Measurements from ENCODE around the gene CDK14. TPM values are rescaled to one million over a fixed set of nuclear protein-coding genes. Genes with fewer than 3 reads are reported as not detected.

Gene CDK14
- total RNA-seq, 4 donors from 2014 or later = 0.38 to 3.6 (median 1.3) TPM

- H3K9me3 ChIP-seq = no peaks in the 10 kb centered on the region
- no peaks in the 10 kb centered on the region for H3K4me1 ChIP-seq
- intact Hi-C loops (cut with DNase I) = no loop called here
- WGBS, 2 donors = 67 to 86% methylated on average over 1 of the region's 1 CpG
- no peak overlapping the region for H3K27ac ChIP-seq
- no peaks in the 10 kb centered on the region for H3K27me3 ChIP-seq
- no peak for DNase-seq
- no peak overlapping the region for H3K4me3 ChIP-seq
- H3K36me3 ChIP-seq = no peaks in the 10 kb centered on the region
- TF ChIP-seq POLR2A (IDR thresholded peaks at IDR 0.05) = no peak
- TF ChIP-seq, protein P1, sequence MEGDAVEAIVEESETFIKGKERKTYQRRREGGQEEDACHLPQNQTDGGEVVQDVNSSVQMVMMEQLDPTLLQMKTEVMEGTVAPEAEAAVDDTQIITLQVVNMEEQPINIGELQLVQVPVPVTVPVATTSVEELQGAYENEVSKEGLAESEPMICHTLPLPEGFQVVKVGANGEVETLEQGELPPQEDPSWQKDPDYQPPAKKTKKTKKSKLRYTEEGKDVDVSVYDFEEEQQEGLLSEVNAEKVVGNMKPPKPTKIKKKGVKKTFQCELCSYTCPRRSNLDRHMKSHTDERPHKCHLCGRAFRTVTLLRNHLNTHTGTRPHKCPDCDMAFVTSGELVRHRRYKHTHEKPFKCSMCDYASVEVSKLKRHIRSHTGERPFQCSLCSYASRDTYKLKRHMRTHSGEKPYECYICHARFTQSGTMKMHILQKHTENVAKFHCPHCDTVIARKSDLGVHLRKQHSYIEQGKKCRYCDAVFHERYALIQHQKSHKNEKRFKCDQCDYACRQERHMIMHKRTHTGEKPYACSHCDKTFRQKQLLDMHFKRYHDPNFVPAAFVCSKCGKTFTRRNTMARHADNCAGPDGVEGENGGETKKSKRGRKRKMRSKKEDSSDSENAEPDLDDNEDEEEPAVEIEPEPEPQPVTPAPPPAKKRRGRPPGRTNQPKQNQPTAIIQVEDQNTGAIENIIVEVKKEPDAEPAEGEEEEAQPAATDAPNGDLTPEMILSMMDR (IDR thresholded peaks at IDR 0.05) = no peak
Measured at GRCh38 chr7:90586091-90586490, 10.0 kb upstream of the CDK14 start.

DNA sequence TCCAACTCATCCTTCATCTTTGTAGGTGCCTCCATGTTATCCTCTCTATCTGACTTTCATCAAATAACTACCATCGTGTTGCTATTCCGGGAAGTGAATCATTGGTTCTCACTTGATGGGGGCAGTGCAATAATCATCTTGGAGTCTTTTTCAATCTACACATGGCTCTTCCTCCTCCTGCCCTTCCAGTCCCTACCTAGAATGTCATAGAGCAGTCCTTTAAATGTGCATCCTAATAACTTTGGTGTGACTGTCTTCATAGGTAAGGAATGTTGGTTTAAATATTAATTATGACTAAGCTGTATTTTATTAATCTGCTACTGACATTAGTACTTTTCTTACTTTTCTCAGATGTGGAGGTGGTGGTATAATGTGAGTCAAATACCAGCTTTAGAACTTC is 8.4 kb upstream of the CDK14 start:
- intact Hi-C loops (cut with DNase I) = no loop called here
- DNase-seq = no peak
- Histone ChIP-seq H3K27ac (no peak overlapping the region), H3K27me3 (no peaks in the 10 kb centered on the region), H3K36me3 (no peaks in the 10 kb centered on the region), H3K4me1 (no peaks in the 10 kb centered on the region), H3K4me3 (no peak overlapping the region), H3K9me3 (no peaks in the 10 kb centered on the region)
- TF ChIP-seq, protein P1 (IDR thresholded peaks at IDR 0.05) = no peak
- TF ChIP-seq POLR2A (IDR thresholded peaks at IDR 0.05) = no peak
- WGBS, 2 donors = 94 to 96% methylated on average over 2 of the region's 2 CpGs

- H3K4me3 ChIP-seq = no peak overlapping the region
- TF ChIP-seq, protein P1 (IDR thresholded peaks at IDR 0.05) = no peak
- TF ChIP-seq POLR2A (IDR thresholded peaks at IDR 0.05) = no peak
- H3K27me3 ChIP-seq = peaks cover 0 to 14% (median 0%) of the 10 kb centered on the region in 4 donors
- intact Hi-C loops (cut with DNase I) = no loop called here
- H3K27ac ChIP-seq = no peak overlapping the region
- no peaks in the 10 kb centered on the region for H3K36me3 ChIP-seq
- H3K4me1 ChIP-seq = peaks cover 5 to 22% (median 7%) of the 10 kb centered on the region in 3 donors
- no peak for DNase-seq
- no peaks in the 10 kb centered on the region for H3K9me3 ChIP-seq
Measured at GRCh38 chr7:90592033-90592432, 4.1 kb upstream of the CDK14 start.

DNA sequence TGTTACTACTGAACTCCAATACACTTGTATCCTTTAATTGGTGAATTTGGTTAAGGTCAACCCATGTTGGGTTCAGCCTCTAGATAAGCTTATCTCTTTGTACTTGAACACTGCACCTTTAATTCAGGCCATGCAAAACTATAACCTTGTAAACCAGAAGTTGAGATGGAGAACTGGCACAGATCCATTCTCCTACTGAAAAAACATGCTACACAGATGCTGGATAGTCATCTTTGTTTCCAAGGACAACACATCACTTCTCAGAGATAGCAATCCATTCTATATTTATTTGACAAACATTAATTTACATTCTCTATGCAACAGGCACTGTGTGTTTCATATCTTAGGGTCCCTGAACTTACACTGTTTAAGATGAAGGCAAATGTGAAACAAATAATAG is 2.9 kb upstream of the CDK14 start:
- TF ChIP-seq, protein P1 (IDR thresholded peaks at IDR 0.05) = no peak
- TF ChIP-seq POLR2A (IDR thresholded peaks at IDR 0.05) = no peak
- Histone ChIP-seq H3K27me3 (peaks cover 0 to 18% (median 0%) of the 10 kb centered on the region in 4 donors), H3K9me3 (no peaks in the 10 kb centered on the region), H3K4me1 (peaks cover 5 to 29% (median 7%) of the 10 kb centered on the region in 3 donors), H3K27ac (no peak overlapping the region), H3K4me3 (no peak overlapping the region), H3K36me3 (no peaks in the 10 kb centered on the region)
- no peak for DNase-seq
- intact Hi-C loops (cut with DNase I) = no loop called here

GRCh38 chr7:90594751-90595317 is 1.3 kb upstream of the CDK14 start:
- no peak for TF ChIP-seq POLR2A (IDR thresholded peaks at IDR 0.05)
- TF ChIP-seq, protein P1 (IDR thresholded peaks at IDR 0.05) = no peak
- 18 to 26% methylated on average over 11 of the region's 11 CpGs for WGBS, 2 donors
- Histone ChIP-seq H3K4me3 (peak overlapping the region in 2 of 4 donors; percentile 50 to 75), H3K36me3 (no peaks in the 10 kb centered on the region), H3K27me3 (peaks cover 0 to 18% (median 0%) of the 10 kb centered on the region in 4 donors), H3K4me1 (peaks cover 5 to 29% (median 7%) of the 10 kb centered on the region in 3 donors), H3K9me3 (no peaks in the 10 kb centered on the region), H3K27ac (peak overlapping the region in 2 of 4 donors; percentile 60 to 80)
- intact Hi-C loops (cut with DNase I) = no loop called here
- no peak for DNase-seq

All from esophagus squamous epithelium (tissue), 5 donors.